Measurements from ENCODE around the gene RIN3.

DNA sequence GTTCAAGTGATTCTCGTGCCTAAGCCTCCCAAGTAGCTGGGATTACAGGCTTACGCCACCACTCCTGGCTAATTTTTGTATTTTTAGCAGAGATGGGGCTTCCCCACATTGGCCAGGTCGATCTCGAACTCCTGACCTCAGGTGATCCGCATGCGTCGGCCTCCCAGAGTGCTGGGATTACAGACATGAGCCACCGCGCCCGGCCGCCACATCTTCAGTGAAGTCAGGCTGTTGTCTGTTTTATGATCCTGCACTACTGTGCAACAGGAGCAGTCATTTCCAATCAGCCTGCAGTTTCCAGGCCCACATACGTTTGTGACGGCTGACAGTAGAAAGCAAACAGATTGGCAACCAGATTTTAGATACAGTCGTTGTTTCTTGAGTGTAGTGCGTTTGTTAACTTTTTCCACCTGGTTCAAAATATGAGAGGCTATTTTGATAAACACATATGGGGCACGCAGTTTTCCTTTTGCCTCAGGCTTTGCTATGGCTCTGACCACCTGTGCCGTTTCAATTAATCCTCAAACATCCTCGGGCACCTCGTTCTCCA, 160.1 kb downstream of the RIN3 start:
- TF ChIP-seq, protein P1, sequence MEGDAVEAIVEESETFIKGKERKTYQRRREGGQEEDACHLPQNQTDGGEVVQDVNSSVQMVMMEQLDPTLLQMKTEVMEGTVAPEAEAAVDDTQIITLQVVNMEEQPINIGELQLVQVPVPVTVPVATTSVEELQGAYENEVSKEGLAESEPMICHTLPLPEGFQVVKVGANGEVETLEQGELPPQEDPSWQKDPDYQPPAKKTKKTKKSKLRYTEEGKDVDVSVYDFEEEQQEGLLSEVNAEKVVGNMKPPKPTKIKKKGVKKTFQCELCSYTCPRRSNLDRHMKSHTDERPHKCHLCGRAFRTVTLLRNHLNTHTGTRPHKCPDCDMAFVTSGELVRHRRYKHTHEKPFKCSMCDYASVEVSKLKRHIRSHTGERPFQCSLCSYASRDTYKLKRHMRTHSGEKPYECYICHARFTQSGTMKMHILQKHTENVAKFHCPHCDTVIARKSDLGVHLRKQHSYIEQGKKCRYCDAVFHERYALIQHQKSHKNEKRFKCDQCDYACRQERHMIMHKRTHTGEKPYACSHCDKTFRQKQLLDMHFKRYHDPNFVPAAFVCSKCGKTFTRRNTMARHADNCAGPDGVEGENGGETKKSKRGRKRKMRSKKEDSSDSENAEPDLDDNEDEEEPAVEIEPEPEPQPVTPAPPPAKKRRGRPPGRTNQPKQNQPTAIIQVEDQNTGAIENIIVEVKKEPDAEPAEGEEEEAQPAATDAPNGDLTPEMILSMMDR (IDR thresholded peaks at IDR 0.05), result no peak
- no peak for TF ChIP-seq POLR2AphosphoS5 (IDR thresholded peaks at IDR 0.05; ENCODE audit: low read depth, low read length)

All from Panc1 (cell line).